ENCODE data around the gene ZBTB21. TPM values are rescaled to one million over a fixed set of nuclear protein-coding genes. Genes with fewer than 3 reads are reported as not detected.
"Not testable (repeated sequence)": the region's sequence is repeated elsewhere in the genome, so short reads cannot be mapped to it uniquely, and the experiment has no call there.

Gene ZBTB21
- polyA plus RNA-seq, 1 donor: 4.7 TPM

DNA sequence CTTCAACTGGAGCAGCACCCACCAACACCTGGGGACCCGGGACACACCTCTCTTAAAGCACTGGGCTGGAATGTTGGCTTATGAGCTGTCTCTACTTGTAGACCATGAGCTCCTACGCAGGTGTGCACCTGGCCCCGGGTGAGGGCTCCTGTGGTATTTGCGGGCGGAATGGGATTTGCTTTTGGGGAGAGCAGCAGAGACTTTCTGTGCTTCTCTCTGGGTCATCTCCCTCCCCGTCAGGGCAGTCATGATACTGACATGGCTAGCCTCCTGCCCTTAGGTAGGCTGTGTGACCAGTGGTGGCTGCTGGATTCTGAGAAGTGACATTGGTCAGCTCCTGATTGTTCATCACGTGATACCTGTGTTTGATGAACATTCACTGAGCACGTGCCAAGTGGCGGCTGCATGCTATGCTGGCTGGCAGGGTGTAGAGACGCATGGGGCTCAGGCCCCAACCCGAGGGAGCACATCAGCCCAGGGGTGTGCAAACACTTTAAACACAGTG is 9.0 kb upstream of the ZBTB21 start:
- no peak for DNase-seq

DNA sequence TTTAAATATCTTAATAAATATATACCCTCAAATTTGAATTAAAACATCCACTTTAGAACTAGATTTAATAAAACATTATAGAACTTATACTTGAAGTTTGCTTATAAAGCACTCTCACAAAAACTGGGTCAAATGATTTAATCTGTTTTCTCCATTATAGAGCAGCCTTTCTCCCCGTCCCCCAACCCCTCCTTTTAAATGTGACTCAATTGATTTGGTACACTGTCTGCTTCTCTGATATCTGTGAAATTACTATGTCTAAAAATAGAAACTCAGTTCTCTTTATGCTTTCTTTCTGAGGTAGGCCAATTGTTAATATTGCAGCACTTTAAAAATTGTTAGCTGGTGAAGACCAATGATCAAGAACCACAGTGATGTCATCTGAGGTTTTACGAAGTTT is 6.9 kb upstream of the ZBTB21 start:
- DNase-seq: no peak

DNA sequence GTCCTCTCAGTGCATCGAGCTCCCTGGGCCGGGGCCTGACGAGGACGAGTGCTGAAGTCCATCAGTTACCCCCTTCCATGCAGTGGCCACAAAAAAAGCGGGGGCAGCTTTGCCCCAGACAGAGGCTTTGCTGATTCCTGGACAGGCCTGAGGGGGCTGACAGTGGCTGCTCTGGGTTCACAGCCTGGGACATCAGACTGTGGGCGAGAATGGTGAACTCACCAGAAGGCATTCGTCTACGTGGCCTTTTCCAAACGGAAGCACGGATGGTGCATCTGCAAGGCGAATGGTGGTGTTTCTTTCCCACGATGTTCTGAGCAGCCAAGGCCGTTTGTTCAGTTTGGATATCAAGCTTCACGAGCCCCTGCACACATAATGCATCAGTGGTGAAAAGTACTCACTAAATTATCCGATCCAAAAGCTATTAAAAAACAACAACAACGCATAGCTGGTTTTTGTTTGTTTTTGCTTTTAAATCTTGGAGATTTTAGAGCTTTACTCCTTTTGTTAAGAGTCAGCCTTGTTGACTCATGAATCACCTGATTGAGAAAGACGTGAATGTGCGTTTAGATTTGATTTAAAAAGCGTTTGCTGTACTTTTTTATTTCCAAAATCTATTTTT is 6.3 kb upstream of the ZBTB21 start:
- DNase-seq: no peak

DNA sequence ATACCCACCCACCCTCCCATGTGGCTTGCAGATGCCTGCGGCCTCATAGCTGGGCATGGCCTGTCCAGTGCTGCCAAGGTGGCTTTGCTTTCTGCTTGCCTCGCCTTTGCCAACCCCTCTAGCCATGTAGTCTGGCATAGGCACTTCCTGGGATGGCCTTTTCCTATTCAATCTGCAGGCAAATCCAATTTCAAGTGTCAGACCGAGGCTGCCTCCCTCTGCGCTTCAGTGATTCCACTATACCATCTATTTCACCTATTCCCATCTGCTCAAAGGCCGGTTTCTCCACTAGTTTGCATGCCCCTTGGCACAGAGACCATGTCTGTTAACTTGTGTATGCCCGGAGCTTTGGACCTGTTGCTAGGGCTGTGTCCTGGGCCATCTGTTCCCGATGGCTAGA is 3.8 kb upstream of the ZBTB21 start:
- no peak for DNase-seq

DNA sequence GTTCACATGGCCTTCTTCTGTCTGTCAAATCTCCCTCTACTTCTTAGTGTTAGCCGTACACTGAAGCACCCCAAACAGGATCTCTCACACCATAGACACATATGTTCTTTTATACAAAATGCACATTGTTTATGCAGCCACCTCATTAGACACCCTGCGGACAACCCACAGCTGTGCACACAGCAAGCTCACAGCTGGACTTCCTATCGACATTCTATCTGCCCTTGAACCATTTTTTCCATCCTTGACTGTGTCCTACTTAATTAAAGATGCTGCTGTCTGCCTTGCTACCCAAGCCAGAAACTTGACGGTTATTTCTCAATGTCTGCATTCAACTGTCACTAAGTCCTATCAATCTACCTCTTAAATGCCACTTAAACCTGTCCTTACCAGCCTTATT is 3.2 kb upstream of the ZBTB21 start:
- DNase-seq: no peak

DNA sequence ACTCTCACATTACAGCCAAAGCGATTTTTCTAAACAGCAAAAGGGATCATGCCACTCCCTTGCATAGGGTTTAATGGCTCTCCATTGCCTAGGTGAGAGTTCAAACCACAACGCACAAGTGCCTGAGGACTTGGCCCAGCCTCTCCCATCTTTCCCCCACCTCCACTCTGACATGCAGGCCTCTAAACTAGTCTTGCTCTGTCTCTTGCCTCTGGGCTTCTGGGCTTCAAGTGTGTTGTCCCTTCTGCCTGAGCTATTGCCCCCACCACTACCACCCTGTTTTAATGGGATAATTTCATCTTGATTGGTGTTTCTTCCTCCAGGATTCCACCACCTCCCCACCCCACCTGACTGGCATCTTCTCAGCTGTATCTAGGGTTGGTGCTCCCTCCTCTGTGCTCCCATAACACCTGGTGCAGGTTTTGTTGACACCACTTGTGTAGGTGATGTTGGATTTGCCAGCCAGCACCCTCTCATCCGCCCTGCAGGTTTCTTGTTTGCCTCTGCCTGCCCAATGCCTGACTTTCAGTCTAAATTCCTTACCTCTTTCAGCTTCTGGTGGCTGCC is 2.7 kb upstream of the ZBTB21 start:
- no peak for DNase-seq

DNA sequence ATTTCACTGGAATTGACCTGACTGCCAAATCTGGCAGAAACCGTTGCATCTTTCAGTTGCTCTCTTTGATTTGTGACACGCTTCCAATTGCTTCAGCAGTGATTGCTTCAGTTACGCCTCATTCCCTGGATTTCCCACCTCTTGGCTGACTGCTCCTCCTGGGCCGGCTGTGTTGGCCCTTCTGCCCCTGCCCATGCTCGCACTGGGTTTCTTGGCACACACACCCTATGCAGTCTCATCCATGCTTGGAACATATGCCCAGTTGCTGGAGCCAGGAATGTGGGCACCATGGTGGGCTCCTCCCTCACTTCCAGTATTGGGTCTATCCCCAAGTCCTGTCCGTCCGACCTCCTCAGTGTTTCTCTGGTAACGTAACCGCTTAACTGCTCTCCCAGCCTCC is 2.2 kb upstream of the ZBTB21 start:
- DNase-seq: no peak

DNA sequence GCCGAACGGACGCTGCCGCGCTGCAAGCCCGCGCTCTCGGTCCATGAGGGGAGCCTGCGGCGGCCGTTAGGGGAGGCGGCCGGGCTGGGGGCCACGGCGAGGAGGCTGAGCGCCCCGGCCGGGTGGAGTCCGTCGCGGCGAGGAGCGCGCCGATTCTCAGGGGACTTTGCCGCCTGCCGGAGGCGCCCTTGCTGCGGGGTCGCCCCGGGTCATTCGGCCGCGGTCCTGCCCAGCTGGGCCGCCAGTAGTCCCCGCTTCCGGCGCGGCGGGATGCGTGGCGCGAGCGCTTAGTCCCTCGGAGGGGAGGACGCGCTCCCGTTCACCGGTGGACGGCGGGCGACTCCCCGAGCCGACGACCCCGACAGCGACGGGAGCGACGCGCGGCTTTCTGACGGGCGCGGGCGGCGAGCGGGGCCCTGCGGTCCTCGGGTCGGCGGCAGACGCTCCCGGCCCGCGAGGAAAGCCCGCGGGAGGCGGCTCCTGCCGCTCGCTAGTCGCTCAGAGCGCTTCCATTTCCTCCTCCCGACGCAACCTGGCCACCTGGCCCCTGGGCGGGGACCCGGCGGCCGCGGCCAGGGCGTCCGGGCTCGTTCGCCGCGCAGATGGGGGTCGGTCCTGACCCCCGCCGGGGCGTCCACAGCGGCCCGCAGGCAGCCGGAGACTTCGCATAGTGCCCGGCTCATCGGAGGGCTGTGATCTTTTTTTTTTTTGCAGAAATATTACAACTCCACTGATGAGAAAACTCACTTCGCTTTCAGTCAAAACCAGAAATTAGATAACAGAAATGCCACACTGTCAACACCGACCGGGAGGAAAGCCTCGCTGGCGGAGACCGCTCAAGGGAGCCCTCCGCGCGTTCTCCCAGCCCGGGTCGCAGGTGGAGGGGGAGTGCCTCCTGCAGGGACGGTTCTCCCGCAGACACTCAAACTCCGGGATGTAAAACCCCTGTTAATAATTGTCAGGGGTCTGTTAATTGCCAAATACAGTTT is 641 bp upstream of the ZBTB21 start:
- no peak for DNase-seq

DNA sequence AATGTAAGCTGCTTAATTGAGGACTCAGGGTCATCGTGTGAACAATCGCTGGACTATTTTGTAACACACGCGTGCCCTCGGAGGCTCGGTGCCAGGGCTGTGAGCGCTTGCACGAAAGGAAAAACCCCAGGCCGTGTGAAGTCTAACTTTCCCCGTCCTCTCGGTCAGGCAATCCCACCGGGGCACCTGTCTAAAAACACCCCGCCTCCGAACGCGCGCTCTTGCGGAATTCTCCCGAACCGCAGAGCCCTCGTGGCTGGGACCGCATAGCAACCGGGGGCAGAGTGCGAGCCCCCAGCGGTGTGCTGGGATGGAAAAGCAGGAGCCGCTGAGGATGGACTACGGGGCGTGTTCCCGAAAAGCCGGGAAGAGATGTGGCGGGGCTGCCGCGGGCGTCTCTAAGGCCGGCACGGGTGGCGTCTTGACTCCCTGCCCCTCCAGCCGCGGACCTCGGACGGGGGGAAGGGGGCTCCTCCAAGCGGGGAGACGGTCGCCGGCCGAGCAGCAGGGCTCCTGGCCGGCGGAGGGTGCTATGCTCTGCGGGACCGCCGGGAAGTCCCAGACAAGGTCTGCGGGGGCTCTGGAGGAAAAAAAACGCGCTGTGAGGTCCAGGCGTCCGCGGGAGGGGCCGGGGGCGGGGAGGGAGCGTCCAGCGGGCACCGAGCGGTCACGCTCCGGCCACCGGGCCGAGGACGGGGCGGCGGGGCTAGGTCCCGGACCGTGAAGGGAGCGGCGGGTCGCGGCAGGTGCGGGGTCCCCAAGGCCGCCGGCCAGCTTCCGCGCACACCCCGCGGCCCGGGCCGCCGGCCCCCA is 936 bp downstream of the ZBTB21 start:
- DNase-seq: peak; percentile 66

DNA sequence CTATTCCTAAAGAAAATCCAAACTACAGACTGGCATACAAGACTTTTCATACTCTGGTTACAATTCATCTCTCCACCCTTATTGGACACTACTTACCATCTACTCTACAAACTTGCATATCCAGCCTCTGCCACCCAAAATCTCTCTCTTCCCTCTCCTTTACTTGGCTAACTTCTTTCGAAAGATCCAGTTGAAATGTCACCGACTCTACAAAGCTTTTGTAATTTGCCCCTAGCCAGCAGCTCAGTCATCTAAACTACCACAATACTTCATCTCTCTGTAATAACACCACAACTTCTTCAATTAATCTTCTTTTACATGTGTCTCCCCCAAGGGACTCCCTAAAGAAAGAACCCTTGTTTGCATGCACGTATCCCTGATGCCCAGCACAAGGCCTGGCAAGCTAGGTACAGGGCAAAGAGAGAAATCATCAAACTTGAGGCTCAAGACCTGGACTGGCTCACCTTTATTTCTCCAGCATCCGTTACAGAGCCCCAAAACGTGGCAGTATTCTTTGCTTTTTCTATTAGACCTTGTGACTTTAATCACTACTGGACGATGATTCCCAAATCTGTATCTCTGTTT is 2.7 kb downstream of the ZBTB21 start:
- DNase-seq: no peak

DNA sequence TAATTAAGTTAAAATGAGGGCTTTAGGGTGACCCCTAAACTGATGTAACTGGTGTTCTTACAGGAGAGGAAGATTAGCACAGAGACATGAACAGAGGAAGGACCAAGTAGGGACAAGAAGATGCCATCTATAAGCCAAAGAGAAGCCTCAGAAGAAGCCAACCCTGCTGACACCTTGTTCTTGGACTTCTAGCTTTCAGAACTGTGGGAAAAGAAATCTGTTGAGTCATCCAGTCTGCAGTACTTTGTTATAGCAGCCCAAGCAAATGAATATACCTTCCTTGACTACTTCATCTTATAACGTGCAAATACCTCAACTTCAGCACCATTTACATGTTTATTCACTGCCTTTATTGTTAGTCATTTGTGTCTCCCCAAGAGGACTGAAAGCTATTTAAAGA is 3.4 kb downstream of the ZBTB21 start:
- DNase-seq: no peak

DNA sequence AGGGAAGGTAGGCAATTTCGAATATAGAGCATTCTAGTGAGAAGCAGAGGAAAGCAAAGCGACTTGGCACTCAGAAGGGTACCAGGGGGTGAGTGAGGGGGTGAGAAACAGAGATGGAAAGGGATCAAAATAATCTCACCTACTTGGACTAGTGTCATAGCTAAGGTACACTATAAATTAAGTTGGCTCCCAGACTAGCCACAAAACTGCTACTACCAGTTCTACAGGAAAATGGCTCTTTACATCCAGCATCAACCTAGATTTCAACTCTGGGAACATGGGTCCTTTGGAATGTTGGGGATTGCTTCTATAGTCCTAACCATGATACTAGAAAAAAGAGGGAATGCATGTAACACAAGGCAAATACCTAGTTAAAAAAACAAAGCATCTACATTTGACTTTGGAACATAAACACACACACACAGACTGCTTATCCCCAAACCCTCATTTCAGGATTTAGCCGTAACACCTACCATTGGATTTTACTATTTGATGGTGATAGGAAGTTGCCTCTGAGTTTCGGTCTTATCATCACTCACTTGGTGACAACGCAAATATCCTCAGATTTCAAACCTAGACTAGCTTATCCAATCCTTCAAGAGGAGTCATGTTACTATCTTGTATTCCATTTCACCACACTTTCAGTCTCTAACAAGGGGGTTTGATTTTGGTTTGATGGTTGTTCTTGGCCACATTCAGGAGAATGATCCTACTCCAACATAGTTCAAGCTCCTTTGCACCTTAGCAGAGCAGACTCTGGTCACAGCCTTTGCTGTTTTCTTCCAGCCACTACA is 5.6 kb downstream of the ZBTB21 start:
- no peak for DNase-seq

DNA sequence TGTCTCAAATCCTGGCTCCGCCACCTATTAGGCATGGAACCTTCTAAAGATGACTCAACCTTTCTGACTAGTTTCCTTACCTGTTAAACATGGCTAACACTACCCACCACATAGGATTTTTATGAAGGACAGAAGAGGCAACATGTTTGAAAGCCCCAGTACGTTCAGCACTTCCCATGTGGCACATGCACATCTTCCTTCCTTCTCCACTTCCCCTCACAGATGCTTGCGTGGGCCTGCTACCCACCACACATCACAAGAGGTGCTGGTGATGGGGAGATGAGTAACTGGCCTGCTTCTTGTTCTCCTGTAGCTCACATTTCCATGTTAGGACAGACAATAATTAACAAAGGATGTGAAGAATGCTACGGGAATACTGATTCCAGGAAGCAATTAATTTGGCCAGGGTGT is 7.1 kb downstream of the ZBTB21 start:
- no peak for DNase-seq

DNA sequence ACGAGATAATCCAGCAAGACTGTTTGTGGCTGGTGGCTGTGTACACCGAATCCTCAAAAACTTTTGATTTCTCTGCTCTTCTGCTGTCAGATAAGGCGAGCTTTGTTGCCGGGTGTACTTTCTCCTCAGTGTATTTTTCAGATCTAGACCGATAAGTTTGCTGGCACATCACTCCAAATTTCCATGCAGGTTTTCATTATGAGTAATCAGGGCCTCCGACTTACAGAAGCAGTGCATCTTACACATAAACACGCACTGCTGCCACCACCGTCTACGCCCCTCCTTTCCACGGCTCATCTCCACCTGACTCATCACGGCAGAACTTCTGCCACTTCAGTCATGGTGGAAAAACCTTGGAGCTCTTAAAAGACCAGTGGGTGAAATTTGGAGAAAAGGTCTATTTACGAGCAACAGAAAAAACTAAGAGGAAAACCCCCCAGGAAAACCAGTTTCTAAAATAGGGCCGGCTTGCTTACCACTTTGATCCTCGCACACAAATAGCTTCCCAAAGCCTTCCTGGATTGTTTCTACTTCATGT is 7.7 kb downstream of the ZBTB21 start:
- DNase-seq: no peak

DNA sequence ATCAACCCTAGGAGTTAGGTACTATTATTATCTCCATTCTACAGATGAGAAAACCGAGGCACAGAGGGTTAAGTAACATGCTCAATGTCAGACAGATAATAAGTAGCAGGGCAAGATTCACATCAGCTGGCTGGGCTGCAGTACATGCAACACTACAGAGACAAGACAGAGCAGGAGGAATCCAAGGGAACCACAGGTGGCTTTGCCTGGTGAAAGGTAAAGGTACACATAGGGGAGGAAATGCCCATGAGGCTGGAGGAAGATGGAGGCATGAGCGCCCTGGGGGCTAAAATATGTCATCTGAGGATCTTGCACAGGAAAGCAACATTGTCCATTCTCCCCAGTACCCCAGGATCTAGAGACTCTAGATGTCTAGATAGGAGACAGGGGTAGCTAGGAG is 8.4 kb downstream of the ZBTB21 start:
- DNase-seq: no peak

DNA sequence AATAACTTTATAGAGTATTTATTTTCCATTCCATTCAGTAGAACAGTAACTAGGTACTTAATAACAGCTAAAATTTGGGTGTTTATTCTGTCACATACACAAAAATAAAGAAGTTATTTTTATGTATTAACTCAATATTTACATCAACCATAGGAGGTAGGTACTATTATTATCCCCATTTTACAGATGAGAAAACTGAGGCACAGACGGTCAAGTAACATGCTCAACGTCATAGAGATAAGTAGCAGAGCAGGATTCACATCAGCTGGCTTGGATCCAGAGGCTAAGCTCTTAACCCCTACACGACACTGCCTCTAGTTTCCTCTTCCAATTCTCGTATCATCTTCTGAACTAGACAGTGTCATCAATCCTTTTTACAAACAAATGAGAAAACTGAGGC is 9.3 kb downstream of the ZBTB21 start:
- DNase-seq: no peak

DNA sequence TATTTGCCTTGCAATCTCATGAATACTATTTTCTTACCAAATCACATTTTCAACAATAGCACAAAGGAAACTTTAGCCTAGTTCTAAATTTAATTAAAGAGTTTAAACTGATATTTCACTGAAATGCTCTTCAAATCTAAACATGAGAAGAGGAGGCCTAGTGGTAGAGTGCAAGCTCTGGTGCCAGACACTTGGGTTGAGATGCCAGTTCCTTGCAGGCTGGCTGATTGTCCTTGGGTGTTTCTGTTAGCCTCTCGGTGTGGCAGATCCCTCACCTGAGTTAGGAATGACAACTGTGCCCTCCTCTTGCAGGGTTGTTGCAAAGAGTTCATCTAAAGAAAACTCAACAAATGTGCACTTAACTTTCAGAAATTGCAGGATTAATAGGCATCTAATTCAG is 12.5 kb downstream of the ZBTB21 start:
- no peak for DNase-seq

DNA sequence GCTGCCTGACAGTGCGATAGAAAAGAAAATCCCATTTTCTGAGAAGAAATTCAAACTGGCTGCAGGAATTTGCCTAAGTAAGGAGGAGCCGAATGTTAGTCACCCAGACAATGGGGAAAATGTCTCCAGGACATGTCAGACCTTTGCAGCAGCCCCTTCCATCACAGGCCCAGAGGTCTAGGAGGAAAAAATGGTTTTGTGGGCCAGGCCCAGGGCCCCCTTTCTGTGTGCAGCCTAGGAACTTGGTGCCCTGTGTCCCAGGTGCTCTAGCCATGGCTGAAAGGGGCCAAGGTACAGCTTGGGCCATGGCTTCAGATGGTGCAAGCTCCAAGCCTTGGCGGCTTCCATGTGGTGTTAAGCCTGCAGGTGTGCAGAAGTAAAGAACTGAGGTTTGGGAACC is 14.6 kb downstream of the ZBTB21 start:
- DNase-seq: no peak

DNA sequence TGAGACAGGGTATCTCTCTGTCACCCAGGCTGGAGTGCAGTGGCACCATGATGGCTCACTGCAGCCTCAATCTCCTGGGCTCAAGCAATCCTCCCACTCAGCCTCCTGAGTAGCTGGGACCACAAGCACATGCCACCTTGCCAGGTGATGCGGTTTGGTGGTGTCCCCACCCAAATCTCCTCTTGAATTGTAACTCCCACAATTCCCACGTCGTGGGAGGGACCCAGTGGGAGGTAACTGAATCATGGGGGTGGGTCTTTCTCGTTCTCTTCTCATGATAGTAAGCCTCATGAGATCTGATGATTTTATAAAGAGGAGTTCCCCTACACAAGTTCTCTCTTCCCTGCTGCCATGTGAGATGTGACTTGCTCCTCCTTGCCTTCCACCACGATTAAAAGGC is 15.5 kb downstream of the ZBTB21 start:
- not testable (repeated sequence) for DNase-seq

DNA sequence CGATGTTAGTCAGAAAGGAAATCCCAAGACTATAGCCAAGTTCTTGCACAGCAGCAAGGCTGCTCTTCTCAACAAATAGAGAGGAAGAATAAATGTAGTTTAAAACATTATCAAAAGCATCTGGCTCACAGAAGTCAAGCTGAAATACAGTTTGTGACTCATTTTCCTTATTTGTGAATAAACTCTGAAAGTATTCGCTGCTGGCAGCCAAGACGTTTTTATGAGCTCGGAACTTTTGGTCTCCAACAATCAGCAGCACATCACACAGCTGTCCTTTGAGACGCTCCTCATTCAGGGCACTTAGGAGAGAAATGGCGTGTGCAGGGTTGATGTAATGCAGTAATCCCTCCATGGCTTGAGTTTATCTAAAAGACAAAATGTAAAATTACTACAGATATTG is 16.4 kb downstream of the ZBTB21 start:
- no peak for DNase-seq

DNA sequence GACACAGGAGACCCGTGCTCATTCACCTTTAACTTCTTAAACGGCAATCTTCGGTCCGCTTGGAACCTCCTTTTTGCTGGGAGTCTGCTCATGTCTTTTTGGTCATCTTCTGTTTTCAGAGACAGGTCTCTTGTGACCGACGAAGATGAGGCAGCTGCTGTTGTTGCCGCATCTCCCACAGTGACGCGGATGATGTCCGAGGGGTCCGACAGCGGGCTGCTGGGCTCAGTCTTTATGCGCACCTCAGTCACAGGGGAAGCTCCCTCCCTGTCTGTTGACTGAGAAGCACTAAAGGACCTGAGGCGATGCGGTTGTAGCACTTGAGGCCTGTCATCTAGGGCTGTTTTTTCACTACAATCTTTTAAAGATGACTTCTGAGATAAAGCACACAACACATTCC is 17.6 kb downstream of the ZBTB21 start:
- no peak for DNase-seq
